CD4-positive, alpha-beta T cell (primary cell): ENCODE measurements around the gene AQP5. TPM values are rescaled to one million over a fixed set of nuclear protein-coding genes. Genes with fewer than 3 reads are reported as not detected.
A peak's percentile ranks its signal among the peaks of the same experiment; 100 is the strongest.

Experiments
- ATAC-seq: fragments of 200-7000 bp; cut with Tn5 transposase; one replicate; pipeline ENCODE4 v1.10.0; 2022; ENCODE audit warnings: mild to moderate bottlenecking; ENCODE audit not compliant: poor library complexity
- CTCF ChIA-PET: fragments of 350-600 bp; sonication (Branson Sonifier 250); formaldehyde crosslinking; loops from one replicate; lab custom pipeline; 2021; ENCODE audit warnings: antibody characterized with exemption, inconsistent platforms; lab: Charles Lee
- POLR2A ChIA-PET: fragments of 350-600 bp; sonication (Branson Sonifier 250); formaldehyde crosslinking; loops from one replicate; lab custom pipeline; 2021; ENCODE audit warnings: antibody characterized with exemption, inconsistent platforms; lab: Charles Lee
- DNase-seq, 14 experiments: peaks; one replicate each; pipeline ENCODE4 v3.0.0-alpha.2; 2013 to 2020; ENCODE audit warnings: mixed read lengths in 2 of 14
- H3K27ac ChIP-seq, 2 donors: one replicate each; pipeline versions ENCODE4 v1.5.1 to v1.7.0; 2013; ENCODE audit warnings: low read length in 2 of 2, low read depth in 1 of 2, mild to moderate bottlenecking in 1 of 2
- H3K27me3 ChIP-seq, 2 experiments: 1 replicate in 1 of 2; 2 replicates in 1 of 2; pipeline versions ENCODE4 v1.6.1 to v1.7.0; 2013; ENCODE audit warnings: low read length in 2 of 2, control low read depth in 1 of 2, mild to moderate bottlenecking in 1 of 2, moderate library complexity in 1 of 2; ENCODE audit not compliant: insufficient read depth in 2 of 2, control insufficient read depth in 1 of 2
- H3K36me3 ChIP-seq: one replicate; pipeline ENCODE4 v1.6.1; 2013; ENCODE audit warnings: low read length, control low read depth; ENCODE audit not compliant: insufficient read depth
- H3K4me1 ChIP-seq: one replicate; pipeline ENCODE4 v1.6.1; 2013; ENCODE audit warnings: low read length, control low read depth; ENCODE audit not compliant: insufficient read depth
- H3K4me3 ChIP-seq: one replicate; pipeline ENCODE4 v1.5.1; 2013; ENCODE audit warnings: mild to moderate bottlenecking, low read length, moderate library complexity
- H3K9me3 ChIP-seq, 2 experiments: 1 replicate in 1 of 2; 2 replicates in 1 of 2; pipeline versions ENCODE4 v1.6.1 to v1.7.0; 2013; ENCODE audit warnings: low read length in 2 of 2, mild to moderate bottlenecking in 2 of 2, control low read depth in 1 of 2, moderate library complexity in 1 of 2; ENCODE audit not compliant: control insufficient read depth in 1 of 2, insufficient read depth in 1 of 2
- H3K27ac Mint-ChIP-seq: one replicate; pipeline ENCODE4 v1.8.0; 2020; ENCODE audit warnings: mixed read lengths
- H3K27me3 Mint-ChIP-seq: one replicate; pipeline ENCODE4 v1.8.0; 2021; ENCODE audit warnings: mixed read lengths
- H3K36me3 Mint-ChIP-seq: one replicate; pipeline ENCODE4 v1.8.0; 2021; ENCODE audit warnings: low read depth, mixed read lengths
- H3K4me1 Mint-ChIP-seq: one replicate; pipeline ENCODE4 v1.8.0; 2021; ENCODE audit warnings: low read depth, mixed read lengths
- H3K4me3 Mint-ChIP-seq: one replicate; pipeline ENCODE4 v1.8.0; 2020; ENCODE audit warnings: mild to moderate bottlenecking, mixed read lengths
- H3K9me3 Mint-ChIP-seq: one replicate; pipeline ENCODE4 v1.8.0; 2020; ENCODE audit warnings: mixed read lengths
- intact Hi-C, 2 experiments: fragments of 100-400 bp; cut with DNase I in 1 of 2; cut with micrococcal nuclease in 1 of 2; formaldehyde crosslinking; loops; one replicate each; pipeline versions ENCODE4 v1.15.1 to v1.9.0; 2023 to 2025; cut with DNase I, micrococcal nuclease
- total RNA-seq, 174 experiments: library from RNA in 2 of 174; stranded (reverse) in 2 of 174; gene quantifications; one replicate each; pipeline ENCODE4 v1.2.3 and lab custom pipeline; 2021 to 2026
- TF ChIP-seq, protein P1 (sequence below): fragments of 200-600 bp; IDR thresholded peaks from one replicate; pipeline ENCODE4 v1.8.0; 2022; ENCODE audit warnings: antibody characterized with exemption, mild to moderate bottlenecking

AQP5 gene
- total RNA-seq, 2 experiments from 2014 or later, result not detected

DNA sequence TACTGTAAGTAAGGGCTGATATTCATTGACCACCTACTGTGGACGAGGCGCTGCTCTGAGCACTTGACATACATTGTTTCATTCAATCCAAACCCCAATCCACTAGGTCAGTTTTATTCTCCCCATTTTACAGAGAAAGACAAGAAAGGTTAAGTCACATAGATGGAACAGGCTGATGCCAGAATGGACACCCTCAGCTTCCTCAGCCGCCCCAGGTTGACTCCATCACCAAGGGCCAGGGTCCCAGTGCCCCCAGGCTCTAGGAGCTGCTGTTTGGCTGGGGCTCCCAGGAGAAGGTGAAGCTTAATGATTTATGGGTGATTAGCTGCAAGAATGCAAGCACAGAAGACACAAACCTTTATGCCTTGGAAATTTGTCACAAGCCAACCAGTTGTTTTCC, 11.8 kb upstream of the AQP5 start:
- Mint-ChIP-seq H3K27me3 (peaks cover 37% of the 10 kb centered on the region), H3K36me3 (no peaks in the 10 kb centered on the region), H3K9me3 (no peaks in the 10 kb centered on the region), H3K4me3 (no peak overlapping the region), H3K27ac (no peak overlapping the region), H3K4me1 (peaks cover 15% of the 10 kb centered on the region)
- ChIA-PET POLR2A (no interaction called here), CTCF (no interaction called here)
- no peaks in the 10 kb centered on the region for H3K36me3 ChIP-seq
- ATAC-seq, result no peak
- H3K9me3 ChIP-seq, result no peaks in the 10 kb centered on the region
- DNase-seq, result no peak
- intact Hi-C loops, result no loop called here
- TF ChIP-seq, protein P1, sequence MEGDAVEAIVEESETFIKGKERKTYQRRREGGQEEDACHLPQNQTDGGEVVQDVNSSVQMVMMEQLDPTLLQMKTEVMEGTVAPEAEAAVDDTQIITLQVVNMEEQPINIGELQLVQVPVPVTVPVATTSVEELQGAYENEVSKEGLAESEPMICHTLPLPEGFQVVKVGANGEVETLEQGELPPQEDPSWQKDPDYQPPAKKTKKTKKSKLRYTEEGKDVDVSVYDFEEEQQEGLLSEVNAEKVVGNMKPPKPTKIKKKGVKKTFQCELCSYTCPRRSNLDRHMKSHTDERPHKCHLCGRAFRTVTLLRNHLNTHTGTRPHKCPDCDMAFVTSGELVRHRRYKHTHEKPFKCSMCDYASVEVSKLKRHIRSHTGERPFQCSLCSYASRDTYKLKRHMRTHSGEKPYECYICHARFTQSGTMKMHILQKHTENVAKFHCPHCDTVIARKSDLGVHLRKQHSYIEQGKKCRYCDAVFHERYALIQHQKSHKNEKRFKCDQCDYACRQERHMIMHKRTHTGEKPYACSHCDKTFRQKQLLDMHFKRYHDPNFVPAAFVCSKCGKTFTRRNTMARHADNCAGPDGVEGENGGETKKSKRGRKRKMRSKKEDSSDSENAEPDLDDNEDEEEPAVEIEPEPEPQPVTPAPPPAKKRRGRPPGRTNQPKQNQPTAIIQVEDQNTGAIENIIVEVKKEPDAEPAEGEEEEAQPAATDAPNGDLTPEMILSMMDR, result no peak
- H3K27ac ChIP-seq, result no peak overlapping the region
- peaks cover 10% of the 10 kb centered on the region for H3K4me1 ChIP-seq
- no peak overlapping the region for H3K4me3 ChIP-seq
- H3K27me3 ChIP-seq, result peaks cover 9 to 21% of the 10 kb centered on the region in 2 experiments

DNA sequence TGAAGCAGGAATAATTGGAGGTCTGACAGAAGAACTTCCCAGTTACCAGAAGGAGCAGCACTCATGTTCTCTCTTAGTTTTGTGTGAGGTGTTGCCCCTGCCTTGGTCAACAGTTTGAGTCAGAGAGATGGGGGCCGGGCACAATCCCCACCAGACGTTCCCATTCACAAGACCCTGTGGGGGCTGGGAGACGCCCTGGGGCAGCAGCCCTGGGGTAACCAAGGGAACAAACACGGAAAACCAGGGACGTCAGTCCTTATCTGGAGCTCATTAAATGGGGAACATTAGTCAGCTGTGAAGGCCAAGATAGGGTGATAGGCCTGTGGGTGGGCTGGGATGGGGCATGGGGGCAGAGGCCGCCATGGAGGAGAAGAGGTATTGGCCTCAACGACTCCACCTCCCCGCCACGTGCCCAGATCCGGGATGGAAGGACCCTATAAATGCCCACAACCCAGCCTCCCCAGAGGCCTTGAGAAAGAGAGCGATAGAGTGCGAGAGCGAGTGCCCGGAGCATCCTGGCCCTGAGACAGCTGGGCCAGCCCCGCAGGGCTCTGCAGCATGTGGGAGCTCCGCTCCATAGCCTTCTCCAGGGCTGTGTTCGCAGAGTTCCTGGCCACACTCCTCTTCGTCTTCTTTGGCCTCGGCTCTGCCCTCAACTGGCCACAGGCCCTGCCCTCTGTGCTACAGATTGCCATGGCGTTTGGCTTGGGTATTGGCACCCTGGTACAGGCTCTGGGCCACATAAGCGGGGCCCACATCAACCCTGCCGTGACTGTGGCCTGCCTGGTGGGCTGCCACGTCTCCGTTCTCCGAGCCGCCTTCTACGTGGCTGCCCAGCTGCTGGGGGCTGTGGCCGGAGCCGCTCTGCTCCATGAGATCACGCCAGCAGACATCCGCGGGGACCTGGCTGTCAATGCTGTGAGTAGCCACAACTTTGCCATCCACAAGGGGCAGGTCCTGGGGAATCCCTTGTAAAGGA, 11.1 kb upstream of the AQP5 start, which contains the start of gene AQP2:
AQP2 (plus strand) TSS at position 465 of the 979 bp plus-strand sequence; CDS start at position 559, 94 bp downstream.
- DNase-seq, result peak in 1 of 14 experiments; percentile 9
- ChIA-PET CTCF (no interaction called here), POLR2A (no interaction called here)
- peaks cover 12 to 28% of the 10 kb centered on the region in 2 experiments for H3K27me3 ChIP-seq
- H3K4me3 Mint-ChIP-seq, result no peak within 1 kb of the TSS
- peaks cover 0 to 3% of the 10 kb centered on the region in 2 experiments for H3K9me3 ChIP-seq
- no peaks in the 10 kb centered on the region for H3K36me3 Mint-ChIP-seq
- peaks cover 3% of the 10 kb centered on the region for H3K4me1 ChIP-seq
- H3K36me3 ChIP-seq, result no peaks in the 10 kb centered on the region
- H3K4me1 Mint-ChIP-seq, result peaks cover 8% of the 10 kb centered on the region
- ATAC-seq, result no peak
- no peak within 1 kb of the TSS for H3K27ac ChIP-seq
- no peak within 1 kb of the TSS for H3K4me3 ChIP-seq
- H3K27ac Mint-ChIP-seq, result no peak within 1 kb of the TSS
- TF ChIP-seq, protein P1, result no peak
- H3K27me3 Mint-ChIP-seq, result peaks cover 40% of the 10 kb centered on the region
- H3K9me3 Mint-ChIP-seq, result no peaks in the 10 kb centered on the region
- intact Hi-C loops, result no loop called here

DNA sequence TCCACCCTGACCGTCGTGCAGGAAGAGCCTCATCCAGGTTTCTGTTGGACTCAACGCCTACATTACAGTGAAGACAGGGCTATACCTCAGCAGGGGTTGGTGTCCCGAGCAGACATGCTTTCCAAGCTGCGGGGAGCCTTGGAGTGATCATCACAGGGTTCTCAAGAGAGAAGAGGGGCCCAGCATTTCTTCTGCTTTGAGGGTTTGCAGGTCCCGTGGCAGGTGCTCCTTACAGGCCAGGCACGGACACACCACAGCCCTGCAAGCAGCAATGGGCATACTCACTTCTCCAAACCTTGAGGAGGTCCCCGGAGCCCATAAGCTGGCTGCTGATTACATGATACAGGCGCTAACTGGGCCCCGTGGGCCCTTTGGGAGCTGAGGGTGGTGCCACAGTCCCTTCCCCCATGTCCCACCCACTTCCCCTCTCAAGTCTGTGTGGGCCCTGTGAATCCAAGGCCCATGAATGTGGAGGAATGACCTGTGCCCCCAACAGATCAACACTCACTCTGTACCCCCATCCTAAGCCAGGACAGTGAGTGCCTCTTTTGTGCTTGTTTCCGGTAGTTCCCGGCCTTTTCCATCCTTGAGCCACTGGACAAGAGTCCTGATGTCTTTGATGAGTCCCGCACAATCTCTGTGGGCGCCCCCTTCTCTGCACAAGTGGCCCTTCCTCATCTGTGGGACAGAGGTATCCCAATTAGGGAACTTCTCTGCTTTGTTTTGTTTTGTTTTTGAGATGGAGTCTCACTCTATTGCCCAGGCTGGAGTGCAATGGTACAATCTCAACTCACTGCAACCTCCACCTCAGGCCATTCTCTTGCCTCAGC, 10.0 kb upstream of the AQP5 start:
- Mint-ChIP-seq H3K27me3 (peaks cover 48% of the 10 kb centered on the region), H3K27ac (no peak overlapping the region)
- TF ChIP-seq, protein P1, result no peak

More for the DNA sequence above, 10.0 kb upstream of the AQP5 start:
- ChIA-PET CTCF (interaction anchor here (3.5 kb wide), 1 partner anchor 16 kb away, joined by 19 read pairs; no protein-coding TSS in a partner anchor), POLR2A (no interaction called here)
- ATAC-seq (no peak), DNase-seq (peak in 1 of 14 experiments; percentile 5)
- Histone ChIP-seq H3K27ac (no peak overlapping the region), H3K4me3 (no peak overlapping the region), H3K36me3 (no peaks in the 10 kb centered on the region), H3K9me3 (peaks cover 0 to 3% of the 10 kb centered on the region in 2 experiments), H3K27me3 (peaks cover 22 to 38% of the 10 kb centered on the region in 2 experiments), H3K4me1 (no peaks in the 10 kb centered on the region)
- no peak overlapping the region for H3K4me3 Mint-ChIP-seq
- intact Hi-C loops, result no loop called here
- no peaks in the 10 kb centered on the region for H3K9me3 Mint-ChIP-seq
- H3K4me1 Mint-ChIP-seq, result no peaks in the 10 kb centered on the region
- H3K36me3 Mint-ChIP-seq, result no peaks in the 10 kb centered on the region
